Liver (tissue), 9 donors: Measurements from ENCODE around the gene CASR. TPM values are rescaled to one million over a fixed set of nuclear protein-coding genes. Genes with fewer than 3 reads are reported as not detected.
A peak's percentile ranks its signal among the peaks of the same experiment; 100 is the strongest.

Experiments used
- DNase-seq: peaks from one replicate; pipeline ENCODE4 v3.0.0-alpha.2; 2017; ENCODE audit warnings: low spot score
- H3K27ac ChIP-seq, 2 donors: one replicate each; pipeline ENCODE4 v1.7.0; 2013; ENCODE audit warnings: inconsistent platforms in 2 of 2, low read length in 2 of 2, control low read depth in 1 of 2, low read depth in 1 of 2, mild to moderate bottlenecking in 1 of 2
- H3K27me3 ChIP-seq, 4 donors: one replicate each; pipeline versions ENCODE4 v1.6.1 to v1.7.0; 2013; ENCODE audit warnings: low read length in 3 of 4, inconsistent platforms in 1 of 4, mild to moderate bottlenecking in 1 of 4, moderate library complexity in 1 of 4; ENCODE audit not compliant: control insufficient read depth in 4 of 4, insufficient read depth in 4 of 4
- H3K36me3 ChIP-seq, 4 donors: one replicate each; pipeline versions ENCODE4 v1.6.1 to v1.7.0; 2013; ENCODE audit warnings: low read length in 3 of 4, mild to moderate bottlenecking in 3 of 4, low read depth in 1 of 4, moderate library complexity in 1 of 4; ENCODE audit not compliant: control insufficient read depth in 4 of 4, insufficient read depth in 3 of 4
- H3K4me1 ChIP-seq, 4 donors: one replicate each; pipeline versions ENCODE4 v1.6.1 to v1.7.0; 2013; ENCODE audit warnings: low read length in 3 of 4, mild to moderate bottlenecking in 3 of 4, moderate library complexity in 1 of 4; ENCODE audit not compliant: control insufficient read depth in 4 of 4, insufficient read depth in 4 of 4
- H3K4me3 ChIP-seq, 3 donors: one replicate each; pipeline versions ENCODE4 v1.6.1 to v1.7.0; 2013; ENCODE audit warnings: low read length in 3 of 3, control low read depth in 1 of 3, low read depth in 1 of 3, mild to moderate bottlenecking in 1 of 3
- H3K9ac ChIP-seq, 2 donors: one replicate each; pipeline ENCODE4 v1.7.0; 2013; ENCODE audit warnings: low read length in 2 of 2, mild to moderate bottlenecking in 2 of 2, moderate library complexity in 2 of 2, control low read depth in 1 of 2, low read depth in 1 of 2
- H3K9me3 ChIP-seq, 4 donors: one replicate each; pipeline versions ENCODE4 v1.6.1 to v1.7.0; 2013; ENCODE audit warnings: low read length in 3 of 4; ENCODE audit not compliant: control insufficient read depth in 4 of 4
- EGR1 ChIP-seq, 2 donors: IDR thresholded peaks; 2 replicates each; pipeline ENCODE4 v1.6.1; 2016 to 2018; ENCODE audit warnings: antibody characterized with exemption in 2 of 2, low read depth in 2 of 2
- FOXA1 ChIP-seq: IDR thresholded peaks from 2 replicates; pipeline ENCODE4 v1.6.1; 2016; ENCODE audit warnings: antibody characterized with exemption
- FOXA2 ChIP-seq: IDR thresholded peaks from 2 replicates; pipeline ENCODE4 v1.6.1; 2016; ENCODE audit warnings: antibody characterized with exemption
- HNF4A ChIP-seq, 2 donors: conservative IDR thresholded peaks; 2 replicates each; pipeline ENCODE4 v1.6.1; 2016; ENCODE audit warnings: antibody characterized with exemption in 2 of 2, mild to moderate bottlenecking in 2 of 2
- HNF4G ChIP-seq: IDR thresholded peaks from 2 replicates; pipeline ENCODE4 v1.6.1; 2016; ENCODE audit warnings: antibody characterized with exemption
- JUND ChIP-seq, 2 donors: IDR thresholded peaks; 2 replicates each; pipeline ENCODE4 v1.6.1; 2016; ENCODE audit warnings: antibody characterized with exemption in 2 of 2
- MAX ChIP-seq: IDR thresholded peaks from 2 replicates; pipeline ENCODE4 v1.6.1; 2016; ENCODE audit warnings: antibody characterized with exemption
- NR2F2 ChIP-seq: IDR thresholded peaks from 2 replicates; pipeline ENCODE4 v1.6.1; 2016; ENCODE audit warnings: antibody characterized with exemption
- RAD21 ChIP-seq, 2 donors: IDR thresholded peaks; 2 replicates each; pipeline ENCODE4 v1.6.1; 2016; ENCODE audit warnings: antibody characterized with exemption in 2 of 2, mild to moderate bottlenecking in 2 of 2
- WGBS: extraction: QIAGEN DNeasy Blood & Tissue Kit; methylation state at CpG from one replicate; pipeline ENCODE4 v1.1.7; 2013; 5-methylcytosine and 5-hydroxymethylcytosine counted together
- polyA plus RNA-seq, 2 donors: library from polyadenylated mRNA; stranded (reverse) in 1 of 2; unstranded in 1 of 2; fragments of 200-250 nt in 1 of 2; fragments of >200 nt in 1 of 2; fragmentation: Nextera tagmentation in 1 of 2; extraction: Ambion mirVana in 1 of 2; gene quantifications; one replicate each; pipeline versions ENCODE4 v1.2.1 to v1.2.3, GENCODE V29; 2013 to 2015
- total RNA-seq, 2 donors: library from RNA; depleted of rRNA; stranded (reverse); fragments of >200 nt; gene quantifications; one replicate each; pipeline ENCODE4 v1.2.3, GENCODE V29; 2014
- TF ChIP-seq, protein P1 (sequence below): fragments of 150-350 bp; IDR thresholded peaks from 2 replicates; pipeline ENCODE4 v1.5.1; 2017; ENCODE audit warnings: improper control_type of control experiment, low read depth, low read length; ENCODE audit not compliant: missing input control
- TF ChIP-seq, protein P2 (sequence below): IDR thresholded peaks from 2 replicates; pipeline ENCODE4 v1.6.1; 2016; ENCODE audit warnings: antibody characterized with exemption
- TF ChIP-seq, protein P3 (sequence below): IDR thresholded peaks from 2 replicates; pipeline ENCODE4 v1.6.1; 2016; ENCODE audit warnings: antibody characterized with exemption, mild to moderate bottlenecking
- TF ChIP-seq, protein P4 (sequence below): IDR thresholded peaks from 2 replicates; pipeline ENCODE4 v1.6.1; 2016; ENCODE audit warnings: antibody characterized with exemption
- donor health status: healthy.
- donor health status: healthy.
- donor health status: healthy.
- donor health status: healthy.
- donor health status: healthy.

CASR gene
- total and polyA plus RNA-seq, 4 donors, result 0.05 to 0.29 (median 0.14) TPM

DNA sequence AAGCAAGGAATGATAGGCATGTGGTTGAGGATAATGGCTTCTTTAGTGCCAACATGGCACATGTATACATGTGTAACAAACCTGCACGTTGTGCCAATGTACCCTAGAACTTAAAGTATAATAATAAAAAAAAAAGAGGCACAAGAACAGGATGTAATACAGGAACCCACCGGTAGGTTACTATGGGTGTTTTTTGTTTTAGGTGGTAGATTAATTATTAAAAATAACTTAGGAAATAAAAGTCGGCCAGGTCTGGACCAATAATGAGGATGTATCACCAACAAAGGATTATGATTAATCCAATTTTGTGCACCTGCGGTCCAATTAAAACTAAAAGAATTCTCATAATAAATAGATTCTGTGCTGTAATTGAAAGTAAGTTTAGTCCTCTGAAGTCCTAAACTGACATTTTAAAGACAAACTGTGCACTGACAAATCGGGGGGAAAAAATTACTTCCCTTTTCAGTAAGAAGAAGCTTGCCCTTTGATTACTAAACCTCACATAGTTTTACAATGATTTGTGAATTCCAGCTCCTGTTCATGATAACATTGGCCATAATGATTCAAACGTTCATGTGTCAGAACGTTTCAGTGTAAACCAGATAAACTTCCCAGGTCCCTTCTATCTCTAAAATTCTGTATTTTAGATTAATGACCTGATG, 62.2 kb downstream of the CASR start:
- Histone ChIP-seq H3K27ac (peak overlapping the region in 1 of 2 donors; percentile 25), H3K27me3 (no peaks in the 10 kb centered on the region), H3K9me3 (no peaks in the 10 kb centered on the region), H3K4me3 (no peak overlapping the region), H3K9ac (no peak overlapping the region), H3K4me1 (peaks cover 0 to 4% (median under 1%) of the 10 kb centered on the region in 4 donors), H3K36me3 (no peaks in the 10 kb centered on the region)
- no peak for TF ChIP-seq FOXA1
- no peak for TF ChIP-seq NR2F2
- TF ChIP-seq, protein P1, sequence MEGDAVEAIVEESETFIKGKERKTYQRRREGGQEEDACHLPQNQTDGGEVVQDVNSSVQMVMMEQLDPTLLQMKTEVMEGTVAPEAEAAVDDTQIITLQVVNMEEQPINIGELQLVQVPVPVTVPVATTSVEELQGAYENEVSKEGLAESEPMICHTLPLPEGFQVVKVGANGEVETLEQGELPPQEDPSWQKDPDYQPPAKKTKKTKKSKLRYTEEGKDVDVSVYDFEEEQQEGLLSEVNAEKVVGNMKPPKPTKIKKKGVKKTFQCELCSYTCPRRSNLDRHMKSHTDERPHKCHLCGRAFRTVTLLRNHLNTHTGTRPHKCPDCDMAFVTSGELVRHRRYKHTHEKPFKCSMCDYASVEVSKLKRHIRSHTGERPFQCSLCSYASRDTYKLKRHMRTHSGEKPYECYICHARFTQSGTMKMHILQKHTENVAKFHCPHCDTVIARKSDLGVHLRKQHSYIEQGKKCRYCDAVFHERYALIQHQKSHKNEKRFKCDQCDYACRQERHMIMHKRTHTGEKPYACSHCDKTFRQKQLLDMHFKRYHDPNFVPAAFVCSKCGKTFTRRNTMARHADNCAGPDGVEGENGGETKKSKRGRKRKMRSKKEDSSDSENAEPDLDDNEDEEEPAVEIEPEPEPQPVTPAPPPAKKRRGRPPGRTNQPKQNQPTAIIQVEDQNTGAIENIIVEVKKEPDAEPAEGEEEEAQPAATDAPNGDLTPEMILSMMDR, result peak; percentile 2
- TF ChIP-seq, protein P2, sequence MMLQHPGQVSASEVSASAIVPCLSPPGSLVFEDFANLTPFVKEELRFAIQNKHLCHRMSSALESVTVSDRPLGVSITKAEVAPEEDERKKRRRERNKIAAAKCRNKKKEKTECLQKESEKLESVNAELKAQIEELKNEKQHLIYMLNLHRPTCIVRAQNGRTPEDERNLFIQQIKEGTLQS, result no peak
- TF ChIP-seq EGR1 (IDR thresholded peaks at IDR 0.05; ENCODE audit: low read depth in 2 of 2), result no peak
- no peak for TF ChIP-seq FOXA2
- 56% methylated on average over 7 of the region's 7 CpGs for WGBS
- no peak for DNase-seq

DNA sequence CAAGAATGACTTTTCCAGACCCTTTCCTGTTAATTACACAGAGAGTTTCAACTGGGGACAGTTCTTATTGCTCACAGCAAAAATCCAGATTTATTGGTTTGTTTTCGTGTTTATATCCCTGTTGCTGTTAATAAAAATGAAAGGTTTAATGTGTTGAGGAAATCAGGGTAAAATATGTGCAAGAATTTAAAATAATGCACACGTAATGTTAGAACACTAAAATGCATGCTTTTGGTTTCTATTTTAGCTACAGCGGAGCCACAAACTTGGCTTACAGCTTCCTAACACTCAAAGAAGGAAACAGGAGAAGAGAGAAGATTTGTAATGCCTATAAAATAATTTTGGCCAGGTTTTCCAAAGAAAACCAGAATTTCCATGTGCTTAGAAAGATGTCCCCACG, 62.7 kb downstream of the CASR start:
- TF ChIP-seq HNF4G (no peak), FOXA1 (no peak), JUND (IDR thresholded peaks at IDR 0.05) (no peak), MAX (no peak), EGR1 (IDR thresholded peaks at IDR 0.05; ENCODE audit: low read depth in 2 of 2) (no peak), NR2F2 (no peak), HNF4A (conservative IDR thresholded peaks at IDR 0.05) (no peak), RAD21 (IDR thresholded peaks at IDR 0.05) (no peak)
- TF ChIP-seq, protein P3, sequence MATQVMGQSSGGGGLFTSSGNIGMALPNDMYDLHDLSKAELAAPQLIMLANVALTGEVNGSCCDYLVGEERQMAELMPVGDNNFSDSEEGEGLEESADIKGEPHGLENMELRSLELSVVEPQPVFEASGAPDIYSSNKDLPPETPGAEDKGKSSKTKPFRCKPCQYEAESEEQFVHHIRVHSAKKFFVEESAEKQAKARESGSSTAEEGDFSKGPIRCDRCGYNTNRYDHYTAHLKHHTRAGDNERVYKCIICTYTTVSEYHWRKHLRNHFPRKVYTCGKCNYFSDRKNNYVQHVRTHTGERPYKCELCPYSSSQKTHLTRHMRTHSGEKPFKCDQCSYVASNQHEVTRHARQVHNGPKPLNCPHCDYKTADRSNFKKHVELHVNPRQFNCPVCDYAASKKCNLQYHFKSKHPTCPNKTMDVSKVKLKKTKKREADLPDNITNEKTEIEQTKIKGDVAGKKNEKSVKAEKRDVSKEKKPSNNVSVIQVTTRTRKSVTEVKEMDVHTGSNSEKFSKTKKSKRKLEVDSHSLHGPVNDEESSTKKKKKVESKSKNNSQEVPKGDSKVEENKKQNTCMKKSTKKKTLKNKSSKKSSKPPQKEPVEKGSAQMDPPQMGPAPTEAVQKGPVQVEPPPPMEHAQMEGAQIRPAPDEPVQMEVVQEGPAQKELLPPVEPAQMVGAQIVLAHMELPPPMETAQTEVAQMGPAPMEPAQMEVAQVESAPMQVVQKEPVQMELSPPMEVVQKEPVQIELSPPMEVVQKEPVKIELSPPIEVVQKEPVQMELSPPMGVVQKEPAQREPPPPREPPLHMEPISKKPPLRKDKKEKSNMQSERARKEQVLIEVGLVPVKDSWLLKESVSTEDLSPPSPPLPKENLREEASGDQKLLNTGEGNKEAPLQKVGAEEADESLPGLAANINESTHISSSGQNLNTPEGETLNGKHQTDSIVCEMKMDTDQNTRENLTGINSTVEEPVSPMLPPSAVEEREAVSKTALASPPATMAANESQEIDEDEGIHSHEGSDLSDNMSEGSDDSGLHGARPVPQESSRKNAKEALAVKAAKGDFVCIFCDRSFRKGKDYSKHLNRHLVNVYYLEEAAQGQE, result no peak
- TF ChIP-seq, protein P1, result no peak
- TF ChIP-seq, protein P4, sequence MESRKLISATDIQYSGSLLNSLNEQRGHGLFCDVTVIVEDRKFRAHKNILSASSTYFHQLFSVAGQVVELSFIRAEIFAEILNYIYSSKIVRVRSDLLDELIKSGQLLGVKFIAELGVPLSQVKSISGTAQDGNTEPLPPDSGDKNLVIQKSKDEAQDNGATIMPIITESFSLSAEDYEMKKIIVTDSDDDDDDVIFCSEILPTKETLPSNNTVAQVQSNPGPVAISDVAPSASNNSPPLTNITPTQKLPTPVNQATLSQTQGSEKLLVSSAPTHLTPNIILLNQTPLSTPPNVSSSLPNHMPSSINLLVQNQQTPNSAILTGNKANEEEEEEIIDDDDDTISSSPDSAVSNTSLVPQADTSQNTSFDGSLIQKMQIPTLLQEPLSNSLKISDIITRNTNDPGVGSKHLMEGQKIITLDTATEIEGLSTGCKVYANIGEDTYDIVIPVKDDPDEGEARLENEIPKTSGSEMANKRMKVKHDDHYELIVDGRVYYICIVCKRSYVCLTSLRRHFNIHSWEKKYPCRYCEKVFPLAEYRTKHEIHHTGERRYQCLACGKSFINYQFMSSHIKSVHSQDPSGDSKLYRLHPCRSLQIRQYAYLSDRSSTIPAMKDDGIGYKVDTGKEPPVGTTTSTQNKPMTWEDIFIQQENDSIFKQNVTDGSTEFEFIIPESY, result no peak
- Histone ChIP-seq H3K27ac (peak overlapping the region; percentile 25 to 55), H3K27me3 (no peaks in the 10 kb centered on the region), H3K9me3 (no peaks in the 10 kb centered on the region), H3K4me3 (no peak overlapping the region), H3K4me1 (peaks cover 0 to 4% (median under 1%) of the 10 kb centered on the region in 4 donors), H3K9ac (peak overlapping the region in 1 of 2 donors; percentile 4), H3K36me3 (no peaks in the 10 kb centered on the region)
- 46% methylated on average over 4 of the region's 4 CpGs for WGBS
- DNase-seq, result no peak
